B cell (primary cell): ENCODE data around the gene PHTF2.

ENCODE experiments used
- EZH2 ChIP-seq: IDR thresholded peaks from 2 replicates; pipeline ENCODE4 v1.6.1; 2012; ENCODE audit warnings: borderline replicate concordance, low read depth, mild to moderate bottlenecking, moderate library complexity, low read length; ENCODE audit not compliant: insufficient read depth, poor library complexity, severe bottlenecking
- TF ChIP-seq, protein P1 (sequence below): fragments of 200-600 bp; IDR thresholded peaks from one replicate; pipeline ENCODE4 v1.8.0; 2022; ENCODE audit warnings: antibody characterized with exemption, mild to moderate bottlenecking

DNA sequence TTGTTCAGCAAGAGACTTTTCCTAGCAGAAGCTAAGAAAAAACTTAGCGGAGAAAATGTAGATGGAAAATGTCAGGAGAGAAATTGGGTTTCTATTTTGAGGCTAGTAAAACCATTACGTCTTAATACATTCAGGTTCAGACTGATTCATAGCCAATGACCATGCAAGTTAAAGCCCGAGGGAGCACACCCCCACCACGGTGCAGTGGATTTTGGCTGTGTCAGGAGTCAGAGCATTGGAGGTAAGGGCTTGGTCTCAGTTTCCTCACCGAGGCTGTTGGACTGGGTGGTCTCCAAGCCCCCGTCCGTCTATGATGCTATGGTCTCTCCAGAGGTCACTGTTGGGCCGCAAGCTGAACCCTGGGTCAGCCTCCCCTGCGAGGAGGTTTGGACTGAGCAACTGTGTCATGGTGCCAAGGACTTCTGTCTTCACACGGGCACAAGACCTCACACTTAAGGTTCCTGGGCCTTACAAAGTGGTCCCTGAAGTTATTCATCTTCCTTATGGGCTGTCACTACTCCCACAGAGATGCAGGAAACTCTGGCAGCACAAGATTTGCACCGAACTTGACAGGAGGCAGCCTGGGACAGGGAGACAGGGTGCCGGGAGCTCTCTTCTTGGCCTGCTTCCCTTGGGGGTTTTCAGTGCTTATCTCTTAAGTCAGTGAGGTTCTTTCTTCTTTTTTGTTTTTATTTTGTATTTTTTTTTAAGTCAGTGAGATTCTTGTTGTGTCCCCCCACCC is 186.8 kb downstream of the PHTF2 start:
- TF ChIP-seq, protein P1, sequence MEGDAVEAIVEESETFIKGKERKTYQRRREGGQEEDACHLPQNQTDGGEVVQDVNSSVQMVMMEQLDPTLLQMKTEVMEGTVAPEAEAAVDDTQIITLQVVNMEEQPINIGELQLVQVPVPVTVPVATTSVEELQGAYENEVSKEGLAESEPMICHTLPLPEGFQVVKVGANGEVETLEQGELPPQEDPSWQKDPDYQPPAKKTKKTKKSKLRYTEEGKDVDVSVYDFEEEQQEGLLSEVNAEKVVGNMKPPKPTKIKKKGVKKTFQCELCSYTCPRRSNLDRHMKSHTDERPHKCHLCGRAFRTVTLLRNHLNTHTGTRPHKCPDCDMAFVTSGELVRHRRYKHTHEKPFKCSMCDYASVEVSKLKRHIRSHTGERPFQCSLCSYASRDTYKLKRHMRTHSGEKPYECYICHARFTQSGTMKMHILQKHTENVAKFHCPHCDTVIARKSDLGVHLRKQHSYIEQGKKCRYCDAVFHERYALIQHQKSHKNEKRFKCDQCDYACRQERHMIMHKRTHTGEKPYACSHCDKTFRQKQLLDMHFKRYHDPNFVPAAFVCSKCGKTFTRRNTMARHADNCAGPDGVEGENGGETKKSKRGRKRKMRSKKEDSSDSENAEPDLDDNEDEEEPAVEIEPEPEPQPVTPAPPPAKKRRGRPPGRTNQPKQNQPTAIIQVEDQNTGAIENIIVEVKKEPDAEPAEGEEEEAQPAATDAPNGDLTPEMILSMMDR = no peak
- TF ChIP-seq EZH2 = no peak
